SU-DHL-6 (cell line): ENCODE data around the gene FANCC.

Experiments
- H2AFZ ChIP-seq: fragments of 200-600 bp; sonication (generic); 2 replicates; pipeline ENCODE4 v1.6.1; 2014; ENCODE audit warnings: low read depth, mild to moderate bottlenecking, moderate library complexity, mixed read lengths, antibody characterized with exemption, low read length; ENCODE audit not compliant: severe bottlenecking
- H3F3A ChIP-seq: fragments of 200-600 bp; shearing (Covaris generic); 2 replicates; pipeline ENCODE4 v1.6.0; 2016; ENCODE audit warnings: antibody characterized with exemption, mild to moderate bottlenecking; ENCODE audit not compliant: insufficient read depth
- H3K27ac ChIP-seq: fragments of 200-600 bp; sonication (generic); 2 replicates; pipeline ENCODE4 v1.5.1; 2016; ENCODE audit warnings: low read depth, mild to moderate bottlenecking, low read length, moderate library complexity, mixed read lengths
- H3K27me3 ChIP-seq: fragments of 200-600 bp; sonication (generic), shearing (Covaris generic); 2 replicates; pipeline ENCODE4 v1.6.0; 2014; ENCODE audit warnings: mild to moderate bottlenecking, low read length
- H3K36me3 ChIP-seq: fragments of 200-600 bp; sonication (generic); 2 replicates; pipeline ENCODE4 v1.6.1; 2014; ENCODE audit warnings: mild to moderate bottlenecking, low read length, mixed read lengths
- H3K4me2 ChIP-seq: fragments of 300-600, 200-600 bp; shearing (Covaris generic), sonication (generic); 2 replicates; pipeline ENCODE4 v1.6.0; 2014; ENCODE audit warnings: low read length, low read depth, mild to moderate bottlenecking; ENCODE audit not compliant: poor library complexity, severe bottlenecking
- H3K4me3 ChIP-seq: fragments of 200-600 bp; sonication (generic); 2 replicates; pipeline ENCODE4 v1.5.1; 2014; ENCODE audit warnings: antibody characterized with exemption, low read length, mild to moderate bottlenecking, mixed read lengths; ENCODE audit not compliant: insufficient read depth, poor library complexity, severe bottlenecking
- H3K79me2 ChIP-seq: fragments of 200-600 bp; sonication (generic); 2 replicates; pipeline ENCODE4 v1.6.1; 2014; ENCODE audit warnings: mild to moderate bottlenecking, low read length, moderate library complexity; ENCODE audit not compliant: insufficient read depth
- H3K9ac ChIP-seq: fragments of 200-600 bp; sonication (generic); 2 replicates; pipeline ENCODE4 v1.7.0; 2014; ENCODE audit warnings: mild to moderate bottlenecking, low read length
- H3K9me2 ChIP-seq: fragments of 200-600 bp; sonication (generic); replicated peaks from 2 replicates; pipeline ENCODE4 v1.6.1; 2014; ENCODE audit warnings: low read length; ENCODE audit not compliant: insufficient read depth
- H3K9me3 ChIP-seq: fragments of 200-600 bp; sonication (generic); 2 replicates; pipeline ENCODE4 v1.6.1; 2014; ENCODE audit warnings: low read length, mixed read lengths; ENCODE audit not compliant: insufficient read depth
- H4K20me1 ChIP-seq: fragments of 200-600 bp; sonication (generic); 2 replicates; pipeline ENCODE4 v1.6.1; 2014; ENCODE audit warnings: low read depth, mild to moderate bottlenecking, antibody characterized with exemption, low read length, moderate library complexity, mixed read lengths
- CTCF ChIP-seq: fragments of 200-600 bp; sonication (generic); IDR thresholded peaks from one replicate; pipeline ENCODE4 v1.5.1; 2017; ENCODE audit warnings: antibody characterized with exemption, mild to moderate bottlenecking, low read length, moderate library complexity; ENCODE audit not compliant: insufficient read depth, poor library complexity, severe bottlenecking
- EZH2phosphoT487 ChIP-seq: fragments of 200-600 bp; sonication (generic), shearing (Covaris generic); conservative IDR thresholded peaks from 2 replicates; pipeline ENCODE4 v1.6.1; 2018; ENCODE audit warnings: mild to moderate bottlenecking, antibody characterized with exemption, low read length, moderate library complexity, mixed read lengths

The FANCC gene

DNA sequence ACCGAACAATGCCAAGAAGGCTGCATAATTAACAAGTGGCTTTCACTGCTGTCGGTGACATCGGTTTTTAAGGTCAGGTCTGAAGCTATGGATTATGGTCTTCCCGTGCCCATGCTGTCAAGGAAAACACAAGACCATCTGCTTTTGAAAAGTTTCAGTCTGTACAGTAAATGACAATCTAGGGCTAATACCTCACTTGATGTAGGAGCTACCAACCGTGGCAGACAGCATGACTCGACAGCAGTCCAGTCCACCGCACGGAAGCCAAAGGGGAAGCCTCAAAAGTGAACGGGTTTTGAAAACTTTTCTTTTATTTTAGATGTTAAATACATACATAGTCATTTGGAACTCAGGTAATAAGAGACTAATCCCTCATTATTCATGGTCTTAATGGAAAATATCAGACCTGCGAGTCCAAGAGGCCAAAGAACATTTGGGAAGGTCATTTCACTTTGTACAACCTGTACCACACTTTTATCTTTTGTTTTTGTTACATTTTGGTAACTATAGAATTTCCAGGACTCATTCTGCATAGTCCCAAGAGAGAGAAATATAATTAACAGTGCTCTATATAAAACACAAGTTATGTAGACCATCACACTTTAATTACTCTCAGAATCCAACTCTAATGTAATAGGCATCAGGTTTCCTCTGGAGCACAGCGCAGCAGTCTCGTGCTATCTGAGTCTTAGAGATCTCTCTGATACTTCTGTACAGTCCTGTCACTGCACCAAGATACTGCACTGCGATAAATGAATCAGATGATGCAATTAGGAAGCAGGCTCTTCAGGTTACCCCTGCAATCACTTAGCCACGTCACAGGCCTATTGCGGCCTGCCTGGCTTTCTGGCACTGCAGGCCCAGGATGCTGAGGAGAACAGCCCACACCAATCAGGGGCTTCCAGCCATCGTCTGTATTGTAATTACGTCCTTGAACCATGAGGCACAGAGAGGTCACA lies 184.9 kb downstream of the FANCC start:
- H3K9me2 ChIP-seq = no peaks in the 10 kb centered on the region
- no peak overlapping the region for H3K4me2 ChIP-seq
- no peaks in the 10 kb centered on the region for H3K79me2 ChIP-seq
- no peak overlapping the region for H3K4me3 ChIP-seq
- no peak overlapping the region for H3K9ac ChIP-seq
- H3K9me3 ChIP-seq = no peaks in the 10 kb centered on the region
- TF ChIP-seq CTCF (no peak), EZH2phosphoT487 (no peak)
- H4K20me1 ChIP-seq = no peaks in the 10 kb centered on the region
- no peaks in the 10 kb centered on the region for H3F3A ChIP-seq
- H2AFZ ChIP-seq = no peak overlapping the region
- H3K27me3 ChIP-seq = no peaks in the 10 kb centered on the region
- H3K36me3 ChIP-seq = no peaks in the 10 kb centered on the region
- H3K27ac ChIP-seq = no peak overlapping the region

- no peak overlapping the region for H2AFZ ChIP-seq
- no peak overlapping the region for H3K4me2 ChIP-seq
- no peak overlapping the region for H3K4me3 ChIP-seq
- no peaks in the 10 kb centered on the region for H3K27me3 ChIP-seq
- H3K9me2 ChIP-seq = no peaks in the 10 kb centered on the region
- H3K9me3 ChIP-seq = no peaks in the 10 kb centered on the region
- no peaks in the 10 kb centered on the region for H4K20me1 ChIP-seq
- no peaks in the 10 kb centered on the region for H3F3A ChIP-seq
- no peaks in the 10 kb centered on the region for H3K79me2 ChIP-seq
- H3K36me3 ChIP-seq = no peaks in the 10 kb centered on the region
- no peak overlapping the region for H3K27ac ChIP-seq
- TF ChIP-seq EZH2phosphoT487 = no peak
- TF ChIP-seq CTCF = peak; percentile 69
- no peak overlapping the region for H3K9ac ChIP-seq
Observed at GRCh38 chr9:95131023-95131943, 186.2 kb downstream of the FANCC start.

- H3K36me3 ChIP-seq = no peaks in the 10 kb centered on the region
- no peak overlapping the region for H3K4me2 ChIP-seq
- no peak overlapping the region for H2AFZ ChIP-seq
- no peak overlapping the region for H3K9ac ChIP-seq
- H3K27ac ChIP-seq = no peak overlapping the region
- H3K9me3 ChIP-seq = no peaks in the 10 kb centered on the region
- no peak for TF ChIP-seq CTCF
- no peak for TF ChIP-seq EZH2phosphoT487
- H3F3A ChIP-seq = no peaks in the 10 kb centered on the region
- H3K9me2 ChIP-seq = no peaks in the 10 kb centered on the region
- H4K20me1 ChIP-seq = no peaks in the 10 kb centered on the region
- H3K4me3 ChIP-seq = no peak overlapping the region
- H3K79me2 ChIP-seq = no peaks in the 10 kb centered on the region
- H3K27me3 ChIP-seq = no peaks in the 10 kb centered on the region
Observed at GRCh38 chr9:95130484-95130883, 187.0 kb downstream of the FANCC start.
